Cardiac fibroblast (primary cell): ENCODE measurements around the gene ANGPTL1.
A peak's percentile ranks its signal among the peaks of the same experiment; 100 is the strongest.

Experiments
- DNase-seq, 2 donors: peaks; one replicate each; pipeline versions ENCODE4 v3.0.0 to v3.0.0-alpha.2; 2010; ENCODE audit warnings: low read depth in 2 of 2
- H3K4me3 ChIP-seq, 2 donors: replicated peaks in 1 of 2; 1 replicate in 1 of 2; 2 replicates in 1 of 2; pipeline ENCODE4 v1.5.1; 2011; ENCODE audit warnings: low read depth in 2 of 2, low read length in 2 of 2, mild to moderate bottlenecking in 2 of 2, moderate library complexity in 1 of 2
- TF ChIP-seq, protein P1 (sequence below): IDR thresholded peaks from one replicate; pipeline ENCODE4 v1.5.1; 2011; ENCODE audit warnings: low read depth, mild to moderate bottlenecking, low read length, inconsistent platforms

Gene ANGPTL1

GRCh38 chr1:178908358-178908757 lies 37.5 kb upstream of the ANGPTL1 start:
- TF ChIP-seq, protein P1, sequence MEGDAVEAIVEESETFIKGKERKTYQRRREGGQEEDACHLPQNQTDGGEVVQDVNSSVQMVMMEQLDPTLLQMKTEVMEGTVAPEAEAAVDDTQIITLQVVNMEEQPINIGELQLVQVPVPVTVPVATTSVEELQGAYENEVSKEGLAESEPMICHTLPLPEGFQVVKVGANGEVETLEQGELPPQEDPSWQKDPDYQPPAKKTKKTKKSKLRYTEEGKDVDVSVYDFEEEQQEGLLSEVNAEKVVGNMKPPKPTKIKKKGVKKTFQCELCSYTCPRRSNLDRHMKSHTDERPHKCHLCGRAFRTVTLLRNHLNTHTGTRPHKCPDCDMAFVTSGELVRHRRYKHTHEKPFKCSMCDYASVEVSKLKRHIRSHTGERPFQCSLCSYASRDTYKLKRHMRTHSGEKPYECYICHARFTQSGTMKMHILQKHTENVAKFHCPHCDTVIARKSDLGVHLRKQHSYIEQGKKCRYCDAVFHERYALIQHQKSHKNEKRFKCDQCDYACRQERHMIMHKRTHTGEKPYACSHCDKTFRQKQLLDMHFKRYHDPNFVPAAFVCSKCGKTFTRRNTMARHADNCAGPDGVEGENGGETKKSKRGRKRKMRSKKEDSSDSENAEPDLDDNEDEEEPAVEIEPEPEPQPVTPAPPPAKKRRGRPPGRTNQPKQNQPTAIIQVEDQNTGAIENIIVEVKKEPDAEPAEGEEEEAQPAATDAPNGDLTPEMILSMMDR = no peak
- DNase-seq = peak; percentile 28 to 59
- H3K4me3 ChIP-seq = no peak overlapping the region

GRCh38 chr1:178901482-178902125 lies 30.7 kb upstream of the ANGPTL1 start:
- no peak overlapping the region for H3K4me3 ChIP-seq
- no peak for DNase-seq
- TF ChIP-seq, protein P1 = no peak

DNA sequence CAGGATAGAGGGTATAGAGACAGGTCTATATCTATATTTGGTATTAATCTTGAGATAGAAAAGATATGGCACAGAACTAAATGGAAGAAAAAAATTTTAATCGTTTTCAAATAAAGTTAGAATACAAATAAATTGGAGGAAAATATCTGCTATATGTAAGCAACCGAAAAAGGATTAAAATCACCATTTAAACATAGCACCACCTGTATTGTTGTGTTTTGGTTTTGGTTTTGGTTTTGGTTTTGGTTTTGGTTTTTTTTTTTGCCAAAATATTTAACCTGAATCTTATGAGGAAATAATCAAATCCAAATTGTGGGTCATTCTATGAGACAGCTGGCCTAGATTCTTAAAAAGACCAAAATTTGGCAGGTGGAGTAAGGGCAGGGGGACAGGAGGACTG lies 28.5 kb upstream of the ANGPTL1 start:
- H3K4me3 ChIP-seq = no peak overlapping the region
- TF ChIP-seq, protein P1 = no peak
- DNase-seq = no peak

GRCh38 chr1:178898401-178898800 lies 27.5 kb upstream of the ANGPTL1 start:
- H3K4me3 ChIP-seq = no peak overlapping the region

GRCh38 chr1:178895928-178896327 lies 25.1 kb upstream of the ANGPTL1 start:
- H3K4me3 ChIP-seq = no peak overlapping the region
- DNase-seq = no peak
- TF ChIP-seq, protein P1 = no peak

More at GRCh38 chr1:178898401-178898800, 27.5 kb upstream of the ANGPTL1 start:
- TF ChIP-seq, protein P1 = no peak
- no peak for DNase-seq

DNA sequence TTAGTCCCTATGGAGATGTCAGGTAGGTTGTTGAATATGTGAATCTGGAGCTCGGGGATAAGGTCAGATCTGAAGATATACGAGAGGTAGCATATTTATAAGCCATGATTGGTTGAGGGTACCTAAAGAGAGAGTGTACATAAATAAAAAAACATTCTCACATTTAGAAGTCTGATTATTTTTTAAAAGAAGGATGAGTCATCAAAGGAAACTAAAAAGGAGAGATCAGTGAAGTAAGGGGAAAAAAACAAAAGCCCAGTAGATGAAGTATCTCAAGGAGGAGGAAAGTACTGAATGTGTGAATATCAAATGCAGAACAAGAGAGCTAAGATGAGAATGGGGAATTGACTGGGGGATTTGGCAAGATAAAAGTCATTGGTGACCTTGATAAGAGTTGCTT lies 15.7 kb upstream of the ANGPTL1 start:
- TF ChIP-seq, protein P1 = no peak
- no peak overlapping the region for H3K4me3 ChIP-seq
- DNase-seq = no peak

DNA sequence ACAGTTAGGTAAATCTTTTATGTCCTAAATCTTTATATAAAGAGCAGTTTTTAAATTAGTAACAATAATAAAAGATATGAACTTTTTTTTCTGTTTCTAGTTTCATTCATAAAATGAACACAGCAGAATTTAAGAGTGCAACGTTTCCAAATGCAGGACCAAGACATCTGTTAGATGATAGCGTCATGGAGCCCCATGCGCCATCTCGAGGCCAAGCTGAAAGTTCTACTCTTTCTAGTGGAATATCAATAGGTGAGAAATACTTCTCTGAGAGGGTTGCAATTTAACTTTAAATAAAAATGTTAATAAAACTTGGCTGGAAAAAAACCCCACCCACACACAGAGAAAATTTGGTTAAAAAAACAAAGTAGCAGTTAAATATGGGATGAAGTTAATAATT lies 15.0 kb upstream of the ANGPTL1 start:
- H3K4me3 ChIP-seq = no peak overlapping the region
- no peak for DNase-seq
- TF ChIP-seq, protein P1 = no peak
